GM10248 (cell line): ENCODE measurements around the gene SGPL1.
"Not testable (repeated sequence)": the region's sequence is repeated elsewhere in the genome, so short reads cannot be mapped to it uniquely, and the experiment has no call there.

ENCODE experiments used
- CTCF ChIA-PET: fragments of 300-600 bp; sonication (Branson Sonifier 250); formaldehyde crosslinking; extraction: SDS; loops from one replicate; lab custom pipeline; 2021; ENCODE audit warnings: antibody characterized with exemption; lab: Yijun Ruan, JAX
- POLR2A ChIA-PET: fragments of 350-650 bp; sonication (Branson Sonifier 250); formaldehyde crosslinking; extraction: SDS; loops from one replicate; lab custom pipeline; 2020; ENCODE audit warnings: antibody characterized with exemption; lab: Yijun Ruan, JAX
- DNase-seq: peaks from one replicate; pipeline ENCODE4 v3.0.0; 2012; ENCODE audit errors: extremely low spot score
- TF ChIP-seq, protein P1 (sequence below): IDR thresholded peaks from 2 replicates; pipeline ENCODE4 v1.5.1; 2012; ENCODE audit warnings: mild to moderate bottlenecking, low read depth; ENCODE audit errors: extremely low read depth, missing control alignments, control extremely low read depth

Gene SGPL1, protein sequence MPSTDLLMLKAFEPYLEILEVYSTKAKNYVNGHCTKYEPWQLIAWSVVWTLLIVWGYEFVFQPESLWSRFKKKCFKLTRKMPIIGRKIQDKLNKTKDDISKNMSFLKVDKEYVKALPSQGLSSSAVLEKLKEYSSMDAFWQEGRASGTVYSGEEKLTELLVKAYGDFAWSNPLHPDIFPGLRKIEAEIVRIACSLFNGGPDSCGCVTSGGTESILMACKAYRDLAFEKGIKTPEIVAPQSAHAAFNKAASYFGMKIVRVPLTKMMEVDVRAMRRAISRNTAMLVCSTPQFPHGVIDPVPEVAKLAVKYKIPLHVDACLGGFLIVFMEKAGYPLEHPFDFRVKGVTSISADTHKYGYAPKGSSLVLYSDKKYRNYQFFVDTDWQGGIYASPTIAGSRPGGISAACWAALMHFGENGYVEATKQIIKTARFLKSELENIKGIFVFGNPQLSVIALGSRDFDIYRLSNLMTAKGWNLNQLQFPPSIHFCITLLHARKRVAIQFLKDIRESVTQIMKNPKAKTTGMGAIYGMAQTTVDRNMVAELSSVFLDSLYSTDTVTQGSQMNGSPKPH

DNA sequence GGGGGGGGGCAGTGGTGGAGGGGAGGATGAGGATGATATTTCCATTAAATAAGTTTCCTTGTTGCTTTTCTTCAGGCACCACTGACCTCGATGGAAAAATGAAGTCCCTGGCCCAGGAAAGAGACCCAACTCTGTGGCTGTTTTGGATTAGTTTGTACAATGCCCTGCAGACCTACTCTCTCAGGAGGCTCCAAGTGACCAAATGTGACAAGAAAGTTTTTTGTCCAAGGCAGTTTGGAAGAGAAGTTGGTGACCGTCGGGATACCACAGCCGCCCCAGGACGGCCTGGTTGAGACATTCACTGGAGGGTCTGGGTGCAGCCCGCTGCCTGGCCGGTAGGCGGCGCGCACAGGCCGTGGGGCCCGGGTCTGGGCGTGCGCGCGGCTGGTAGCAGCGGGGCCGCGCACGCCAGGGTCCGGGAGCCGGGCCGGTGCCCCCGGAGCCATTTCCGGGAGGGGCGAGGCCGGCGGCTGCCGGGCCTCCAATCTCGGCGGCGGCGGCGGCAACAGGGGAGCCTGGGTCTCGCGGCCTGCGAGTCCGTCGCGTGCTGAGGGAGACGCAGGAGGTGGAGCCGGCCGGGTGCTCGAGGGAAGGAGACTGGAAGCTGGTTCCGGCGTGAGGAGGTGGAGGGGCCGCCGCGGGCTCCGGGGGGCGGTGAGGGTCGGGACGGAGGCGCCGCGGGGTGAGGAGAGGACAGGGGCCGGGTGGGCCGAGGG is at the start of gene SGPL1:
TSS of gene SGPL1 (plus strand) at position 445 of the 716 bp plus-strand sequence. CDS start 906 bp downstream, outside the sequence.
- POLR2A ChIA-PET, result no interaction called here
- CTCF ChIA-PET, result interaction anchor here (0.7 to 3.0 kb wide), 17 partner anchors 10 to 321 kb away, joined by 3 to 21 read pairs (median 4); partner anchors contain the start of gene PCBD1
- peak; percentile 98 for DNase-seq
- TF ChIP-seq, protein P1, sequence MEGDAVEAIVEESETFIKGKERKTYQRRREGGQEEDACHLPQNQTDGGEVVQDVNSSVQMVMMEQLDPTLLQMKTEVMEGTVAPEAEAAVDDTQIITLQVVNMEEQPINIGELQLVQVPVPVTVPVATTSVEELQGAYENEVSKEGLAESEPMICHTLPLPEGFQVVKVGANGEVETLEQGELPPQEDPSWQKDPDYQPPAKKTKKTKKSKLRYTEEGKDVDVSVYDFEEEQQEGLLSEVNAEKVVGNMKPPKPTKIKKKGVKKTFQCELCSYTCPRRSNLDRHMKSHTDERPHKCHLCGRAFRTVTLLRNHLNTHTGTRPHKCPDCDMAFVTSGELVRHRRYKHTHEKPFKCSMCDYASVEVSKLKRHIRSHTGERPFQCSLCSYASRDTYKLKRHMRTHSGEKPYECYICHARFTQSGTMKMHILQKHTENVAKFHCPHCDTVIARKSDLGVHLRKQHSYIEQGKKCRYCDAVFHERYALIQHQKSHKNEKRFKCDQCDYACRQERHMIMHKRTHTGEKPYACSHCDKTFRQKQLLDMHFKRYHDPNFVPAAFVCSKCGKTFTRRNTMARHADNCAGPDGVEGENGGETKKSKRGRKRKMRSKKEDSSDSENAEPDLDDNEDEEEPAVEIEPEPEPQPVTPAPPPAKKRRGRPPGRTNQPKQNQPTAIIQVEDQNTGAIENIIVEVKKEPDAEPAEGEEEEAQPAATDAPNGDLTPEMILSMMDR, result peak; percentile 99

DNA sequence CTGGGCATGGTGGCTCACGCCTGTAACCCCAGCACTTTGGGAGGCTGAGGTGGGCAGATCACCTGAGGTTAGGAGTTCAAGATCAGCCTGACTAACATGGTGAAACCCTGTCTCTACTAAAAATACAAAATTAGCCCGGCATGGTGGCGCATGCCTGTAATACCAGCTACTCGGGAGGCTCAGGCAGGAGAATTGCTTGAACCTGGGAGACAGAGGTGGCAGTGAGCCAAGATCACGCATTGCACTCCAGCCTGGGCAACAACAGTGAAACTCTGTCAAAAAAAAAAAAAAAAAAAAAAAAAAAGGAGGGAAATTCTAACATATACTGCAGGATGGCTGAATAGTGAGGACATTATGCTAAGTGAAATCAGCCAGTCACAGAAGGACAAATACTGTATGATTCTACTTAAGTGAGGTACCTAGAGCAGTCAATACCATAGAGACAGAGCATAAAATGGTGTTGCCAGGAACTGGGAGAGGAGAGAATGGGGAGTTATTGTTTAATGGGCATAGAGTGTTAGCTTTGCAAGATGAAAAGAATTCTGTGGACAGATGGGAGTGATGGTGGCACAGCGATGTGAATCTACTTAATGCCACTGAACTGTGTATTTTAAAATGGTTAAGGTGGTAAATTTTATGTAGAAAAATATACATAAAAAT is 47.6 kb upstream of the SGPL1 start:
- CTCF ChIA-PET, result interaction anchor here (2.1 kb wide), 1 partner anchor 218 kb away, joined by 4 read pairs; no protein-coding TSS in a partner anchor
- POLR2A ChIA-PET, DNase-seq: not testable (repeated sequence)

DNA sequence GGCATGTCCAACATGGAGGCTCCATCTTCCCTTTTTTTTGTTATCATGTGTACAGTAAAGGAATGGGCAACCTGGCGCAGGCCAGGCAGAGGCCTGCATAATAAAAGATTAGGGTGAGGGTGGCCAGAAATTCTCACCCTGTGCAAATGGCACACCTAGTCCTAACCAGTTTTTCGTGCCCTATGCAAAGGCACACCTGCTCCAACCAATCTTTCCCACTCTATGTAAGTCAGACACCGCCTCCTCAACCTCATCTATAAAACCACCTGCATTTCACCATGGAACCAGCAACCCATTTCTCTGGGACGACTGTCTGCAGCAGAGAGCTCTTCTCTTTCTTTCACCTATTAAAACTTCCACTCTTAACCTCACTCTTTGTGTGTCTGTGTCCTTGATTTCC is 46.6 kb upstream of the SGPL1 start:
- TF ChIP-seq, protein P1, result no peak
- ChIA-PET POLR2A (no interaction called here), CTCF (interaction anchor here (2.1 kb wide), 1 partner anchor 219 kb away, joined by 4 read pairs; no protein-coding TSS in a partner anchor)
- DNase-seq, result no peak

DNA sequence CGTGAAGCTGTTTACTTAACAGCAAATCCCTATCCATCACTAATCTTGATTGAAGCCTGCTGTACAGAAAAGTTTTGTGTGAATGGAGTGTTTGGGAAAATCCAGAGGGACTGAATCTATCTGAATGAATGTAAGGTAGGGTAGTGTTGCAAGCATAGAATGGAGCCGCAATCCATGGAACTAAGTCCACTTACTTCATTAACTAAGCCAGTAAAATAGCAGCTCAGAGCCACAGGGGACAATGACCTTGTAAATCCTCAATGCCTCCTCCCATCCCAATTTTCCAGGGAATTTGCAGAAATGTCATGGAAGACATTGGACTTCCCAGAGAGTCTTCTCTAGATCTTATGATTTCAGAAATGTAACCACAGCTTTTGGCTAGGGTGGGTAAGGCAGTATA is 45.7 kb upstream of the SGPL1 start:
- ChIA-PET CTCF (interaction anchor here (0.8 to 2.1 kb wide), 3 partner anchors 9 to 220 kb away, joined by 4 to 5 read pairs (median 4); no protein-coding TSS in a partner anchor), POLR2A (no interaction called here)
- DNase-seq, result no peak
- TF ChIP-seq, protein P1, result no peak

DNA sequence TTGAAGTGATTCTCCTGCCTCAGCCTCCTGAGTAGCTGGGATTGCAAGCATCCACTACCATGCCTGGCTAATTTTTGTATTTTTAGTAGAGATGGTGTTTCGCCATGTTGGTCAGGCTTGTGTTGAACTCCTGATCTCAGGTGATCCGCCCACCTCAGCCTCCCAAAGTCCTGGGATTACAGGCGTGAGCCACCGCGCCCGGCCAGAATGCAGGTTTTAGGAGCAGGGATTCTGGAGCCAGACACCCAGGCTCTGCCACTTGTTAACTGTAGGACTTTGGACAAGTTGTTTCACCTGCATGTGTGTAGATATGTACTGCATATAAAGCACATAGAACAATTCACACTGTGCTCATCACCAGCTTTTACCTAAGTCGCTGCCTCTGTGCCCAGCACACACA is 45.2 kb upstream of the SGPL1 start:
- CTCF ChIA-PET, result interaction anchor here (0.8 to 1.6 kb wide), 2 partner anchors 9 to 12 kb away, joined by 4 to 5 read pairs; no protein-coding TSS in a partner anchor
- DNase-seq, POLR2A ChIA-PET: not testable (repeated sequence)

DNA sequence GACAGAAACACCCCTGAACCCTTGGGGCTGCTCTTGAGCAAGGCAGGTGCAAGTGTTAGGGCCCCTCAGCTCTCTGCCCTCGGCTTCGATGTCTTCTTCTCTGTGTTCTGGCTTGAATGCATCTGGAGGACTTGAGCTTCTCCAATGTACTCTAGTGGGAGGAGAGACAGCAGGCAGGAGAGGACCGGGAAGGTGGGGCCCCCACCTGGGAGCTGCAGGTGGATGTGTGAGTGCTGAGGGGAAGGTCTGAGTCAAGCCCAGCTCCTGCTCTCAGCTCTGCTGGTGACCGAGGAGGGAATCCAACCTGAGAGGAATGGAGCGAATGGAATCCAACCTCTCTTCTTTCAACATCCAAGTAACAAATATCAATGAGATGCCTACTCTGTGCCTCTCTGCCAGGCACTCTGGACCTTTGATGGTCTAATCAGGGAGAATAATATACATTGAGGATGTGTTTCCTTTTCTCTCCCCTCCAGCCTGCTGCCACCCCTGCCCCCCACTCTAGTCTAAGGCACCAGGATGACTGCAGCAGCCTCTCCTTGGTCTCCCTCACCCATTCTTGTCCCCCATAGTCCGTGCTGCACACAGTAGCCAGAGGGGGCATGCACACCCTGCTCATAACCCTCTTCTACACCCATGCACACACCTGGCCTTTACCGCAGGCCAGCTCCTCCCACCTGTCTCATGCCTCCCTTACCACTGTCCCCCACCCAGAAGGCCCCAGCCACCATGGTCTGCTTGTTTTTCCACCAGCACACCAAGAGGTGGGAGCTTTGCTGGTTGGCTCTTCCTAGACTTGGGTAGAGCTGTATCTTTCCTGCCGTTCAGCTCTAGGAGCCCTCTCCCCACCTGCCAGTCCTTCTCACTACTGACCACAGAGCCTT is 44.2 kb upstream of the SGPL1 start:
- CTCF ChIA-PET, result interaction anchor here (1.6 kb wide), 1 partner anchor 10 kb away, joined by 5 read pairs; no protein-coding TSS in a partner anchor
- no peak for DNase-seq
- TF ChIP-seq, protein P1, result no peak
- POLR2A ChIA-PET, result no interaction called here
